NOMO-1 (cell line): ENCODE measurements around the gene AQP12B.

ENCODE experiments used
- DNase-seq, 2 experiments: peaks; one replicate each; lab custom pipeline; 2025; ENCODE audit not compliant: unreplicated experiment in 2 of 2; lab: John Stamatoyannopoulos, UW

The AQP12B gene

DNA sequence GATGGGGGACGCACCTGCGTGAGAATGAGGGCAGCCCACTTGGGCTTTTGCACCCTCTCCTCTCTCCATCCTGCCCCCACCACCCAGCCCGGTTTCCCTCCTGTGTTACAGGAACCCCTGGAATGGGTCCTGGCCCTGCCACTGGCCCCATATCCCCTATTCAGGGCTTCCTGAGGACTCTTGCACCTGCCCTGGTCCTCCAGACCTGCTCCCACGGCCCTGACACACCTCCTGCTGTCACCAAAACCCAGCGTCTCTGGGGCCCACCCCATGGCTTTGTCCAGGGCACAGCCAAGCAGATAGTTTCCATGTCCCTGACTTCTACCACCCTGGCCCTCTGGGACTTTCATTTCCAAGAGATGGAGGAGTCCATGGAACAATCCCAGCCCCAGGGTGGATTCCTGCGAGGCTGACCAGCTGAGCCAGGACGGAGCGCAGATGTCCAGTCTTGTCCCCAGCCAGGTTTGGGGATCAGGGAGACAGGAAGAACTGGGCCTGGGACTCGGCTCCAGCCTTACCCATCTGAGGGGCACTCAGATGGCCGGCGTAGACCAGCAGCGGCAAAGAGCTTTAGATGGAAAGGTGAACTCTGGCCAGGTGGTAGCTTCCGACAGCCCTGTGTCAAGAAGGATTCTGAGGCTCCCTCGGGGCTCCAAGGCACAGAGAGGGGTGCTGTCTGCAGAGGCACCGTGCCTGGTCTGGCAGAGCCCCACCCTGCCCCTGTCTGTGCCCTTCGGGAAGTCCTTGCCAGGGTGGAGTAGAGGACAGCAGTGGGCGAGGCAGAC is 45.4 kb downstream of the AQP12B start:
- DNase-seq: no peak

DNA sequence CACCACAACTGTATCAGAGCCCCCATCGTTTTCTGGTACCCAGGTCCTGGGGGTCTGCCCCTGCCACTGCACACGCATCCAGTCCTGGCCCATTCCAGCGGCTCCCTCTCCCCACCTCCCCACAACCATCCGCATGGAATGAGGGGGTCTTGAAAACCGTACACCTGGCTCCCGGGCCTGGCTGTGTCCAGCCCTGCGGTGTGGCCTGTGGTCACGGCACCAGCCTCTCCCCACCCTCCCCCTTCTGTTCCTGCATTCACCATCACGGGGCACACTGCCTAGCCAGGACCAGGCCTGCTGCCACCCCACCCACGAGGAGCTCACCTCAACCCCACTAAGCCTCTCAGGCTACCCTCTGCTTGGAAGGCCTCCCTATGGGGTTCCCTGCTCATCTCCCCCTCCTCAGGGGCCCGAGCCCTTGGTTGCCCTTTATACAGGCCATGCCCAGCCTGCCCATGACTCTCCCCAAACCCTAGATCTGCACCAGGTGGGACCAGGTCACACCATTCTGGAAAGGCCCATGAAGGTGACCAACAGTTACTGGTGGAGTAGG is 46.0 kb downstream of the AQP12B start:
- DNase-seq: no peak

DNA sequence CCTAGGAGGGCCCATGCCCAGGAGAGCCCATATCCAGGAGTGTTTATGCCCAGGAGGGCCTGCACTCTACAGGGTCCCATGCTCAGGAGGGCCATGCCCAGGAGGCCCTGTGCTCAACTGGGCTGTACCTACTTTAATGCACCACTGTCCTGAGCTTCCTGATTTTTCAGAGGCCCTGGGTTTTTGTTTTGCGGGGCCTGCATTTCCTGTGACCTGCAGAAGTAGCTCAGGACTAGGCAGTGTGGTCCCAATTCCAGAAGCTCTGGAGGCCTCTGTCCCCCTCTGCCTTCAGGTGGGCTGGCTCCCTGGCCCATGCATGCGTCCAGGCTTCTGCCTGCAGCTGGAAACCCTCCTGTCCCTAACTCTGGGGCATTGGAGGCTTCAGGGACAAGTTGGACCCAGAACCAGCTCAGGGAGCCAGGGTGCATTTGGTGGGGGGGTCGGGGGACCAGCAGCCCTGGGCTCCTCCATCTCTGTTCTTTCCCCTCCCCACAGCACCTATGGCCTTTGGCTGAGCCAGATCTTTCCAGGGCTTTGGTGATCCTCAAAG is 46.6 kb downstream of the AQP12B start:
- DNase-seq: no peak

GRCh38 chr2:240635121-240635997 is 47.3 kb downstream of the AQP12B start:
- DNase-seq: no peak

- no peak for DNase-seq
Measured at GRCh38 chr2:240632306-240632721, 50.4 kb downstream of the AQP12B start.

DNA sequence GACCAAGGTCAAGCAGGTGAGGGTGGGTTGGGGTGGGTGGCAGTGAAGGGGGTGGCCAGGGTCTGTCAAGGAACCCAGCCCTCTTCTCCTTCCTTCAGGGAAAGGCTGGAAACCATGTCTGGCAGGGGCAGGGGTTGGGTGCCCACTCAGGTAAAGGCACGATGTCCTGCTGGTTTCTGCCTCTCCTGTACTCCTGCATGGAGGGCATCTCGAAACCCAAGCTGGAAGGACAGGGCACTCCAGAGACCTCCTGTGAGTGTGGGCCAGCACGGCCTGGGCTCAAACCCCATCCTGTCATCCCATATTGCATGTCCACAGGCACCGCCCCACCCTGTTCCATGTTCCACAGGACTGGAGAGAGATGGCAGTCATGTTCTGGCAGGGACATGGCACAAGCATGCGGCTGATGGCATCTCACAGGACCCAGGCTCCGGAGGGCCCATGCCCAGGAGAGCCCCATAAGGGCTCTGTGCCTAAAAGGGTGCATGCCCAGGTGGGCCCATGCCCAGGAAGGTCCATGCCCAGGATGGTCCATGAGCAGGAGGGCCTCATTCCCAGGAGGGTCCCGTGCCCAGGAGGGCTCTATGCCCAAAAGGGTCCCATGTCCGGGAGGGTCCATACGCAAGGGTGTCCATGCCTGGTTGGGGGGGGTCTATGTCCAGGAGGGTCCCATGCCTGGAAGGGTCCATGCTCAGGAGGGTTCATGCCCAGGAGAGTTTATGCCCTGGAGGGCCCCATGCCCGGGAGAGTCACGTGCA is 51.0 kb downstream of the AQP12B start:
- no peak for DNase-seq

DNA sequence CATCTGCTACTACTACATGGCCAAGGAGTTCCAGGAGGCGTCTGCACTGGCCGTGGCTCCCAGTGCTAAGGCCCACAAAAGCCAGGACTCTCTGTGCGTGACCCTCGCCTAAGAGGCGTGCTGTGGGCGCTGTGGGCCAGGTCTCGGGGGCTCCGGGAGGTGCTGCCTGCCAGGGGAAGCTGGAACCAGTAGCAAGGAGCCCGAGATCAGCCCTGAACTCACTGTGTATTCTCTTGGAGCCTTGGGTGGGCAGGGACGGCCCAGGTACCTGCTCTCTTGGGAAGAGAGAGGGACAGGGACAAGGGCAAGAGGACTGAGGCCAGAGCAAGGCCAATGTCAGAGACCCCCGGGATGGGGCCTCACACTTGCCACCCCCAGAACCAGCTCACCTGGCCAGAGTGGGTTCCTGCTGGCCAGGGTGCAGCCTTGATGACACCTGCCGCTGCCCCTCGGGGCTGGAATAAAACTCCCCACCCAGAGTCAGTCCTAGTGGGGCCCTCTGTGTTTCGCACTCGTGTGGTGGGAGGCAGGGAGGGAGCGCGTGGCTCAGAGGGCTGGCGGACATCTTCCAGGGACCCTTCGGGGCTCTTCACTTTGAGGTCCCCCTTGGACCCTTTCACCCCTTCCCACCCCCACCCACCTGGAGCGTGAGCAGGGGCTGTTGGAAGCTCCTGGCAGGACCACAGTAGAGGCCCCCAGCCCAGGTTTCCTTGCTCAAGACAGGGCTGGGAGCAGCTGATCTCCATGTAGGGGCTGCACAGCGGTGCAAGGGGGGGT is 51.7 kb downstream of the AQP12B start:
- no peak for DNase-seq

GRCh38 chr2:240629968-240630770 is 52.5 kb downstream of the AQP12B start:
- no peak for DNase-seq

DNA sequence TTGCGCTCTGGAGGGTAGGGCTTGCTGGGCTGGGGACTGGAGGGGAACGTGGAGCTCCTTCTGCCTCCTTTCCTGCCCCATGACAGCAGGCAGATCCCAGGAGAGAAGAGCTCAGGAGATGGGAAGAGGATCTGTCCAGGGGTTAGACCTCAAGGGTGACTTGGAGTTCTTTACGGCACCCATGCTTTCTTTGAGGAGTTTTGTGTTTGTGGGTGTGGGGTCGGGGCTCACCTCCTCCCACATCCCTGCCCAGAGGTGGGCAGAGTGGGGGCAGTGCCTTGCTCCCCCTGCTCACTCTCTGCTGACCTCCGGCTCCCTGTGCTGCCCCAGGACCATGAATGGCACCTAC is 53.1 kb downstream of the AQP12B start:
- no peak for DNase-seq

DNA sequence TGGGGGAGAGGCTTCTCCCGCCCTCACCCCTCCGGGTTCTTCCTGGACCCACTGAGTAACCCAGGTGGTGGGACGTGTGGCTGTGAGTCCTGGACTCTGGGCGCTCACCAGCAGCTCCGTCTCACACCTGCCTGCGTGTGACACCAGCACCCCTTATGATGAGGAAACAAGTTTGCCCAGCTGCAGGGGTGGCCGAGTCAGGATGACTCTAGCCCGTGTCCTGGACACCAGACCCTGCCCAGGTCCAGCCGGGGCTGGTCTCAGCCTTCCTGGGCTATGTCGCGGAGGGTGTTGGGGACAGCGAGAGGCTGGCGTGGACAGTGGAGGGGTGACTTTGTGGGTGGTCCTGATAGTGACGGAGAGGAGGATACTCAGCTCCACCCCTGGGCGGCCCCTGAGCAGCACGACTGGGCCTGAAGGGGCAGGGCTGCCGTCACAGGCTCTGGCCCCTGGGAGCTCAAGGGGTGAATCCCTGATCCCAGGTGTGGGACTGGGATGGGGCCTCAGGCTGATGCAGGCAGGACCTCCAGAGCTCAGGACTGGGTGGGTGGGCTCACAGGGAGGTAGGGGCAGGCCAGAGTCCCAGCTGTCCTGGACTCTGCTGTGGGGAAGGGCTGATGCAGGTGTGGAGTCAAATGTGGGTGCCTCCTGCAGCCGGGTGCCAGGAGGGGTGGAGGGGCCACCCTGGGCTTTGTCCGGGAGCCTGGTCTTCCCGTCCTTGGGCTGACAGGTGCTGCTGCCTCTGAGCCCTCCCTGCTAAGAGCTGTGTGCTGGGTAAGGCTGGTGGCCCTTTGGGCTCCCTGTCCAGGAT is 53.7 kb downstream of the AQP12B start:
- DNase-seq: no peak

GRCh38 chr2:240628507-240628807 is 54.2 kb downstream of the AQP12B start:
- DNase-seq: no peak

- DNase-seq: no peak
Measured at GRCh38 chr2:240627736-240628506, 54.8 kb downstream of the AQP12B start.

DNA sequence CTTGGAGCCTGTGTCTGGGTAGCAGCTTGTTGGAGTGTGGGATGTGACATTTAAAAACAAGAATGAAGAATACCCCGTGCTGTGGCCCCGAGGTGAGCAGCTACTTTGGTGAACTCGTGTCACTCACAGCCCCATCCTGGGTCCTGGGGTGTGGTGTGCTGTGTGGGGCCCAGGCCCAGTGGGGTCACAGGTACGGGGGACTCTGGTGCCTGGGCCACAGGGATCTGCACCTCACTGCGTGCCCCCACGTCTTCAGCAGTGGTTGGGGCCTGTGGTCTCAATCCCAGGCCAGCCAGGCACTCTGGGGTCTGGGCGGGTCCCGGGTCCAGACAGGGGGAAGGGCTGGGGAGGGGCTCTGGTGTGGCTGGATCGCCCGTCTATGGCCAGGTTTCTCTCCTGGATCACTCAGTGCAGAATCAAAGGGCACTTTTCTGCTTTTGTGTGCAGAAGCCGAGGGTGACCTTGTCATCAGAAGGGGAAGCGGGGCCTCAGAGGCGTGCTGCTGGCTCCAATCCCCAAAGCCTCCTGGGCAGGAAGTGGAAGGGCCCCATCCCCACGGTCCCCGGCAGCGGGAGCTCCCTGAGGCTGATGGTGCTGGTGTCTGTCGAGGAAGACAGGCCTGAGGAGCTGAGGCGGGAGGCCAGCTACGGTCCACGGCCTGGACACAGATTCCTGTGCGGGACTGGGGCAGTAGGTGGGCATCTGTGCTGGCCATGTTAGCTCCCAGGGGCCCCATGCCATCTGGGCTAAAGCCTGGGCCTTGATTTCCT is 56.0 kb downstream of the AQP12B start:
- peak; percentile 86 to 90 for DNase-seq
